ENCODE results near the gene PUSL1. TPM values are rescaled to one million over a fixed set of nuclear protein-coding genes. Genes with fewer than 3 reads are reported as not detected.

PUSL1 gene
- total RNA-seq, 1 donor from 2014 or later = 10.6 TPM

GRCh38 chr1:1355416-1355815 is 47.0 kb downstream of the PUSL1 start:
- DNase-seq = no peak
- intact Hi-C loops (cut with DNase I) = no loop called here
- ATAC-seq (ENCODE audit: poor library complexity) = no peak

- ATAC-seq (ENCODE audit: poor library complexity) = no peak
- intact Hi-C loops (cut with DNase I) = no loop called here
- DNase-seq = no peak
Measured at GRCh38 chr1:1356166-1356795, 47.9 kb downstream of the PUSL1 start.

GRCh38 chr1:1356796-1357401 is 48.5 kb downstream of the PUSL1 start:
- DNase-seq (no peak), ATAC-seq (ENCODE audit: poor library complexity) (no peak)
- intact Hi-C loops (cut with DNase I) = no loop called here

GRCh38 chr1:1357871-1358432 is 49.6 kb downstream of the PUSL1 start:
- DNase-seq = peak; percentile 37
- intact Hi-C loops (cut with DNase I) = no loop called here

GRCh38 chr1:1358433-1359271 is 50.3 kb downstream of the PUSL1 start, which contains the start of gene MXRA8:
MXRA8 (minus strand) TSS chr1:1358555; CDS start chr1:1358504, 51 bp downstream.
- intact Hi-C loops (cut with DNase I) = no loop called here

More at GRCh38 chr1:1357871-1358432, 49.6 kb downstream of the PUSL1 start:
- ATAC-seq (ENCODE audit: poor library complexity) = no peak

GRCh38 chr1:1359308-1359663 is 50.9 kb downstream of the PUSL1 start:
- intact Hi-C loops (cut with DNase I) = no loop called here
- ATAC-seq (ENCODE audit: poor library complexity) (no peak), DNase-seq (peak; percentile 51)

More at GRCh38 chr1:1358433-1359271, 50.3 kb downstream of the PUSL1 start, which contains the start of gene MXRA8:
- ATAC-seq (ENCODE audit: poor library complexity) (peak; percentile 61), DNase-seq (peak; percentile 88)

GRCh38 chr1:1359664-1360468 is 51.5 kb downstream of the PUSL1 start:
- intact Hi-C loops (cut with DNase I) = no loop called here

GRCh38 chr1:1360506-1361169 is 52.2 kb downstream of the PUSL1 start:
- ATAC-seq (ENCODE audit: poor library complexity) (peak; percentile 53), DNase-seq (peak; percentile 81)
- intact Hi-C loops (cut with DNase I) = no loop called here

More at GRCh38 chr1:1359664-1360468, 51.5 kb downstream of the PUSL1 start:
- DNase-seq (peak; percentile 69), ATAC-seq (ENCODE audit: poor library complexity) (peak; percentile 19)

Small RNAs within 50 kb of the gene (microRNA-seq; reads per million reads assigned to microRNA genes)
- gene MIR6726 = 1.6 reads per million
- gene MIR6727 = not detected
- gene MIR6808 = not detected

Other genes starting within 250 kb of the PUSL1 start
- not detected for gene RNF223, start 234.3 kb upstream of the PUSL1 start, total RNA-seq
- 2.4 TPM for gene C1orf159, start 192.5 kb upstream of the PUSL1 start, total RNA-seq
- 0.22 TPM for gene TTLL10, start 134.7 kb upstream of the PUSL1 start, total RNA-seq
- 0.32 TPM for gene TNFRSF18, start 102.0 kb upstream of the PUSL1 start, total RNA-seq
- gene TNFRSF4, start 94.4 kb upstream of the PUSL1 start, total RNA-seq = 2.1 TPM
- 110 TPM for gene SDF4, start 76.6 kb upstream of the PUSL1 start, total RNA-seq
- gene B3GALT6, start 76.4 kb upstream of the PUSL1 start, total RNA-seq = 8.6 TPM
- gene C1QTNF12, start 61.9 kb upstream of the PUSL1 start, total RNA-seq = 0.51 TPM
- gene UBE2J2, start 34.7 kb upstream of the PUSL1 start, total RNA-seq = 34.7 TPM
- 2.6 TPM for gene SCNN1D, start 28.2 kb upstream of the PUSL1 start, total RNA-seq
- 56.3 TPM for gene ACAP3, start 667 bp upstream of the PUSL1 start, total RNA-seq
- 70.9 TPM for gene INTS11, start 16.1 kb downstream of the PUSL1 start, total RNA-seq
- 113 TPM for gene CPTP, start 16.2 kb downstream of the PUSL1 start, total RNA-seq
- gene TAS1R3, start 22.7 kb downstream of the PUSL1 start, total RNA-seq = 0.40 TPM
- gene DVL1, start 40.8 kb downstream of the PUSL1 start, total RNA-seq = 126 TPM
- gene MXRA8, start 50.0 kb downstream of the PUSL1 start, total RNA-seq = 21.7 TPM
- 271 TPM for gene AURKAIP1, start 66.6 kb downstream of the PUSL1 start, total RNA-seq
- 45.7 TPM for gene CCNL2, start 90.7 kb downstream of the PUSL1 start, total RNA-seq
- gene MRPL20, start 98.7 kb downstream of the PUSL1 start, total RNA-seq = 144 TPM
- 1.8 TPM for gene ANKRD65, start 112.7 kb downstream of the PUSL1 start, total RNA-seq
- 17.1 TPM for gene VWA1, start 127.1 kb downstream of the PUSL1 start, total RNA-seq
- gene ATAD3C, start 141.1 kb downstream of the PUSL1 start, total RNA-seq = 0.94 TPM
- 7.9 TPM for gene ATAD3B, start 163.2 kb downstream of the PUSL1 start, total RNA-seq
- gene ATAD3A, start 203.6 kb downstream of the PUSL1 start, total RNA-seq = 18.5 TPM
- gene TMEM240, start 232.0 kb downstream of the PUSL1 start, total RNA-seq = 7.5 TPM